ENCODE results near the gene PKD1L1.
"Not testable (repeated sequence)": the region's sequence is repeated elsewhere in the genome, so short reads cannot be mapped to it uniquely, and the experiment has no call there.

The PKD1L1 gene, protein sequence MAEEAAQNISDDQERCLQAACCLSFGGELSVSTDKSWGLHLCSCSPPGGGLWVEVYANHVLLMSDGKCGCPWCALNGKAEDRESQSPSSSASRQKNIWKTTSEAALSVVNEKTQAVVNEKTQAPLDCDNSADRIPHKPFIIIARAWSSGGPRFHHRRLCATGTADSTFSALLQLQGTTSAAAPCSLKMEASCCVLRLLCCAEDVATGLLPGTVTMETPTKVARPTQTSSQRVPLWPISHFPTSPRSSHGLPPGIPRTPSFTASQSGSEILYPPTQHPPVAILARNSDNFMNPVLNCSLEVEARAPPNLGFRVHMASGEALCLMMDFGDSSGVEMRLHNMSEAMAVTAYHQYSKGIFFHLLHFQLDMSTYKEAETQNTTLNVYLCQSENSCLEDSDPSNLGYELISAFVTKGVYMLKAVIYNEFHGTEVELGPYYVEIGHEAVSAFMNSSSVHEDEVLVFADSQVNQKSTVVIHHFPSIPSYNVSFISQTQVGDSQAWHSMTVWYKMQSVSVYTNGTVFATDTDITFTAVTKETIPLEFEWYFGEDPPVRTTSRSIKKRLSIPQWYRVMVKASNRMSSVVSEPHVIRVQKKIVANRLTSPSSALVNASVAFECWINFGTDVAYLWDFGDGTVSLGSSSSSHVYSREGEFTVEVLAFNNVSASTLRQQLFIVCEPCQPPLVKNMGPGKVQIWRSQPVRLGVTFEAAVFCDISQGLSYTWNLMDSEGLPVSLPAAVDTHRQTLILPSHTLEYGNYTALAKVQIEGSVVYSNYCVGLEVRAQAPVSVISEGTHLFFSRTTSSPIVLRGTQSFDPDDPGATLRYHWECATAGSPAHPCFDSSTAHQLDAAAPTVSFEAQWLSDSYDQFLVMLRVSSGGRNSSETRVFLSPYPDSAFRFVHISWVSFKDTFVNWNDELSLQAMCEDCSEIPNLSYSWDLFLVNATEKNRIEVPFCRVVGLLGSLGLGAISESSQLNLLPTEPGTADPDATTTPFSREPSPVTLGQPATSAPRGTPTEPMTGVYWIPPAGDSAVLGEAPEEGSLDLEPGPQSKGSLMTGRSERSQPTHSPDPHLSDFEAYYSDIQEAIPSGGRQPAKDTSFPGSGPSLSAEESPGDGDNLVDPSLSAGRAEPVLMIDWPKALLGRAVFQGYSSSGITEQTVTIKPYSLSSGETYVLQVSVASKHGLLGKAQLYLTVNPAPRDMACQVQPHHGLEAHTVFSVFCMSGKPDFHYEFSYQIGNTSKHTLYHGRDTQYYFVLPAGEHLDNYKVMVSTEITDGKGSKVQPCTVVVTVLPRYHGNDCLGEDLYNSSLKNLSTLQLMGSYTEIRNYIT (N-terminal part only)
- 0.94 to 1.1 reads per million in 2 donors for total RNA-seq

DNA sequence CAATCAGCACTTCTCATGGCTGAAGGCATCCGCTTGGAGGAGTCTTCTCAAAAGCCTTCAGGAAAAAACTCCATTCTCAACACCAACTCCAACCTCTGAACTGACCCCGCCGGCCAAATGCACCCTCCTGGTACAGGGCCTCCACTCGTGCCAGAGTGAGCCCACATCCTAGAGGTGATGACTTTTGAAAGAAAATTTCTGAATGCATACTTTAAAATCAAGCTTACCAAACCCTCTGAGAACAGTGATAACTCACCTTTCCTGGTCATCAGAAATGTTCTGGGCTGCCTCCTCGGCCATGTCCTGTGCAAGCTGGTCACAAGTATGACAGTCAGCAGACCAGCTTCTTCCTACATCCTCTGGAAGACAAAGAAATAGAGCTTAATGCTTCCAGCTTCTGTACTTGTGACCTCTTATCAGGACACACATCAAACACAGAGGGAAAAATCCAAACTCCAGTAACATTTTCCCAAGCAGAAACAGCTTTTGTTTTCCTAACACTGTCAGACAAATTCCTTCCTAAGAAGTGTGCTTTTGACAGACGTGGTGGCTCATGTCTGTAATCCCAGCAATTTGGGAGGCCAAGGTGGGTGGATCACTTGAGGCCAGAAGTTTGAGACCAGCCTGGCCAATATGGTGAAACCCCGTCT, at the start of gene PKD1L1:
TSS of gene PKD1L1 (minus strand) at position 326 of the 650 bp plus-strand sequence. CDS start at position 300, 26 bp downstream.
- no peak for DNase-seq

- no peak for DNase-seq
Measured at GRCh38 chr7:47992446-47992845, 44.2 kb upstream of the PKD1L1 start.

DNA sequence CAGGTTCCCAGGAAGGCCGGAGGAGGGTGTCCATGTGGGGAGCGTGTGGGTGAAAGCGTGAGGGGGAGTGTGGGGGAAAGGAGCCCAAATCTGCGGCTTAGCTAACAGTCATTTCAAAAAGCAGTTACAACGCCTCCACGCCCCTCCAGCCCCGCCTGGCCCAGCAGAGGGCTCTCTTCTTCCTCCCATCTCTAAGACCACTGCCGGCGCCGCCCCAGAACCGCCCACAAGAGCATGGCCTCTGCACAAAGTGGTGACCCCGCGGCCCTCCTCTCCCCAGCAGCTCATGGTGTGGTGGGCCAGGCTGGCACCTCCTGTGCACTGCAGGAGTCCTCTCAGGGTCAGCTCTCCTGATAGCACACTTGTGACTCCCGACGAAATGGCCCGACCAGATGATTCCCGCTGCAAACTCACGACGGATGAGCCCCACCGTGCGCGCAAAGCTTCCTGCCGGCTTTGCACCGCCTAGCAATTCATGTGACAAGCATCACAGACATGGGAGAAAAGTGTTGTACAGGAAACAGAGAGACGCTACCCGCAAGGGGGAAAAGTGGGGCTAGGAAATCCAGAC, 43.6 kb upstream of the PKD1L1 start:
- DNase-seq = peak; percentile 64 to 92 (median 71)

- DNase-seq = no peak
Measured at GRCh38 chr7:47991270-47991669, 43.0 kb upstream of the PKD1L1 start.

DNA sequence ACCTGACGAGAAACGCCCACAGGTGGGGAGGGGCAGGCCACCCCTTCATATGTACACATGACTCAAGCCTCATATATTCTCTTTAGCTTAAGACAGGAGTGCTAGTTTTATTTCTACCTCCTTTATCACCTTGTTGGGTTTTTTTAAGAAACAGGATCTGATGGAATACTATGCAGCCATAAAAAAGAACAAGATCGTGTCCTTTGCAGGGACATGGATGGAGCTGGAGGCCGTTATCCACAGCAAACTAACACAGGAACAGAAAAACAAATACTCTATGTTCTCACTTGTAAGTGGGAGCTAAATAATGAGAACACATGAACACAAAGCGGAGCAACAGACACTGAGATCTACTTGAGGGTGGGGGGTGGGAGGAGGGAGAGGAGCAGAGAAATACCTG, 42.3 kb upstream of the PKD1L1 start:
- no peak for DNase-seq

- not testable (repeated sequence) for DNase-seq
Measured at GRCh38 chr7:47989607-47990400, 41.5 kb upstream of the PKD1L1 start.

- DNase-seq = peak in 1 of 5 experiments; percentile 26
Measured at GRCh38 chr7:47988496-47989386, 40.5 kb upstream of the PKD1L1 start.

DNA sequence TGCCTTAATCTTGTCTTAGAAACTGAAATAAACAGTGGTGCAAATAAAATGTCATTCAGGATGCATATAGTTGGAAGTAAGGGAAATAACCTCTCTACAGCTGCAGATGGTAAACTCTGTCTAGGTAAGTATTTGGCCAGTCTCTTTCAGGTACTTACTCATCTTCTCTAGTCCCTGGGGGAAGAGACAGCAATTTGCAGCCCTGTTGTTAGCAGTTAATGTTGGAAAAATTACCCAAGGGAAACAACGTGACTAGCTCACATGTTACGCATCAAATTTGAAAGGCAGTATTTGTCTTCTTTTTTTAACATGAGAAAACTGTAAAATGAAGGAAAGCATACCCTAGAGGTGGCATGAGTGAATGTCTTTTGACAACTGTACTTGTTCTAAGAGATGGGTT, 34.3 kb upstream of the PKD1L1 start:
- DNase-seq = no peak

- DNase-seq = not testable (repeated sequence)
Measured at GRCh38 chr7:47980648-47981047, 32.4 kb upstream of the PKD1L1 start.

- no peak for DNase-seq
Measured at GRCh38 chr7:47979832-47980181, 31.5 kb upstream of the PKD1L1 start.

GRCh38 chr7:47979145-47979831, 31.0 kb upstream of the PKD1L1 start, which contains the start of gene HUS1:
Gene HUS1, minus strand, starts transcription at chr7:47979615. Its CDS starts 96 bp downstream, at chr7:47979519.
- peak; percentile 75 to 97 (median 85) for DNase-seq

DNA sequence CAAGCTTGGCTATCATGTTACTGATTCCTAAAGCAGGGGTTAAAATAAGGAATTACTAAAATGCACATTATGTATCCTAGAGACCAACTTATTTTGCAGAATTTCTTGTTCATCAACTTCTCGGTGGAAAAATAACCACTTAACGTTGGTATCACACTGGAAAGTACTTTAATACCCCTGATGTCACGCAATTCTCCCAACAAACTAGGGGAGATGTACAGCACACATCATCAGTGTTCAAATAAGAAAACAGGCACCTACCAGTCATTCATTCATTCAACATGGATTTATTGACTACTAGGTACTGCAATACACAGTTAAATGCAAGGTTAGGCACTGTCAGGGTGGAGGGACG, 30.5 kb upstream of the PKD1L1 start:
- DNase-seq = no peak

- no peak for DNase-seq
Measured at GRCh38 chr7:47973739-47974138, 25.5 kb upstream of the PKD1L1 start.

GRCh38 chr7:47970761-47971160, 22.5 kb upstream of the PKD1L1 start:
- DNase-seq = no peak

GRCh38 chr7:47968847-47969774, 20.8 kb upstream of the PKD1L1 start:
- peak in 3 of 5 experiments; percentile 28 to 57 (median 30) for DNase-seq

- no peak for DNase-seq
Measured at GRCh38 chr7:47967708-47968107, 19.4 kb upstream of the PKD1L1 start.

- no peak for DNase-seq
Measured at GRCh38 chr7:47967123-47967522, 18.9 kb upstream of the PKD1L1 start.

- no peak for DNase-seq
Measured at GRCh38 chr7:47965456-47965855, 17.2 kb upstream of the PKD1L1 start.

Measured in T-helper 2 cell (primary cell).